ENCODE measurements around the gene AP1B1.

DNA sequence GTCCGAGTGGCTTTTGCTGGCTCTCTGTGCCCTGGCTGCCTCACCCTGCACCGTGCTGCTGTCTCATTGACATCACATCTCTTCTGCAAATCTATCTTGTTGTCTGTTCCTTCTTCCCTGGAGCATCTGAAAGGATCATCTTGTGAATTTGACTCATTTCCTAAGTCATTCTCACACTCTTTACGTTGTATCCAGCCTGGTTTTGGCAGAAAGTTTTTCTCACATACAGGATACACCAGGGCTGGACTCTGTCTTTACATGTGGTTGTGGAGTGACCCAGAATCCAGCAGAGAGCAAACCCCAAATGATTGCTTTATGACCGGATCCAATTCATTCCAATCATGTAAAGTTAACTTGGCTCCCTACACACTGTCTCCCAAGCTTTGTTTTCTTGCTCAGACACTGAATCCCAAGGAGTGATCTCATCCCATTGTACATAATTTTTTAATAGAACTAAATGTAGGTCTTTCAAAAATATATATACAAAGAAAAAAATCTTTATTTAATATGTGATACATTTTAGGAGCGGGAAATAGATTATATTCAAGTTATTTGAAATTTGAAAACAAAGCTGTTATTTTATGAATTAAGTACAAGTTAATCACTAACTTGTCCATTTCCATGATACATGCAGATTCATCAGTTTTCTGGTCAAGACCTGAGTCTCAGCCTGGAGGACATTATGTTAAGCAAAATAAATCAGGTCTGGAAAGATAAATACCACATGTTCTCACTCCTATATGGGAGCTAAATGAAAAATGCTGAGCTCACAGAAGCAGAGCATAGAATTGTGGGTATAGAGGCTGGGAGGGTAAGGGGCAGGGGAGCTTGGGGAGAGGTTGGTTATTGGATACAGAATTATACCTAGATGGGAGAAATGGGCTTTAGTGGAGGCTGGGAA, 47.1 kb upstream of the AP1B1 start:
- TF ChIP-seq EZH2 (IDR thresholded peaks at IDR 0.05; ENCODE audit: borderline replicate concordance, insufficient read depth, low read depth, low read length, poor library complexity, severe bottlenecking) = no peak
- TF ChIP-seq, protein P1, sequence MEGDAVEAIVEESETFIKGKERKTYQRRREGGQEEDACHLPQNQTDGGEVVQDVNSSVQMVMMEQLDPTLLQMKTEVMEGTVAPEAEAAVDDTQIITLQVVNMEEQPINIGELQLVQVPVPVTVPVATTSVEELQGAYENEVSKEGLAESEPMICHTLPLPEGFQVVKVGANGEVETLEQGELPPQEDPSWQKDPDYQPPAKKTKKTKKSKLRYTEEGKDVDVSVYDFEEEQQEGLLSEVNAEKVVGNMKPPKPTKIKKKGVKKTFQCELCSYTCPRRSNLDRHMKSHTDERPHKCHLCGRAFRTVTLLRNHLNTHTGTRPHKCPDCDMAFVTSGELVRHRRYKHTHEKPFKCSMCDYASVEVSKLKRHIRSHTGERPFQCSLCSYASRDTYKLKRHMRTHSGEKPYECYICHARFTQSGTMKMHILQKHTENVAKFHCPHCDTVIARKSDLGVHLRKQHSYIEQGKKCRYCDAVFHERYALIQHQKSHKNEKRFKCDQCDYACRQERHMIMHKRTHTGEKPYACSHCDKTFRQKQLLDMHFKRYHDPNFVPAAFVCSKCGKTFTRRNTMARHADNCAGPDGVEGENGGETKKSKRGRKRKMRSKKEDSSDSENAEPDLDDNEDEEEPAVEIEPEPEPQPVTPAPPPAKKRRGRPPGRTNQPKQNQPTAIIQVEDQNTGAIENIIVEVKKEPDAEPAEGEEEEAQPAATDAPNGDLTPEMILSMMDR (IDR thresholded peaks at IDR 0.05) = no peak

All from B cell (primary cell).